Cerebellar nuclear complex (tissue), 1 donor: ENCODE data around the gene SERPINB6.
"Not testable (repeated sequence)": the region's sequence is repeated elsewhere in the genome, so short reads cannot be mapped to it uniquely, and the experiment has no call there.

Experiments
- DNase-seq, 2 experiments: peaks; one replicate each; lab custom pipeline; 2025; lab: John Stamatoyannopoulos, UW

The SERPINB6 gene

DNA sequence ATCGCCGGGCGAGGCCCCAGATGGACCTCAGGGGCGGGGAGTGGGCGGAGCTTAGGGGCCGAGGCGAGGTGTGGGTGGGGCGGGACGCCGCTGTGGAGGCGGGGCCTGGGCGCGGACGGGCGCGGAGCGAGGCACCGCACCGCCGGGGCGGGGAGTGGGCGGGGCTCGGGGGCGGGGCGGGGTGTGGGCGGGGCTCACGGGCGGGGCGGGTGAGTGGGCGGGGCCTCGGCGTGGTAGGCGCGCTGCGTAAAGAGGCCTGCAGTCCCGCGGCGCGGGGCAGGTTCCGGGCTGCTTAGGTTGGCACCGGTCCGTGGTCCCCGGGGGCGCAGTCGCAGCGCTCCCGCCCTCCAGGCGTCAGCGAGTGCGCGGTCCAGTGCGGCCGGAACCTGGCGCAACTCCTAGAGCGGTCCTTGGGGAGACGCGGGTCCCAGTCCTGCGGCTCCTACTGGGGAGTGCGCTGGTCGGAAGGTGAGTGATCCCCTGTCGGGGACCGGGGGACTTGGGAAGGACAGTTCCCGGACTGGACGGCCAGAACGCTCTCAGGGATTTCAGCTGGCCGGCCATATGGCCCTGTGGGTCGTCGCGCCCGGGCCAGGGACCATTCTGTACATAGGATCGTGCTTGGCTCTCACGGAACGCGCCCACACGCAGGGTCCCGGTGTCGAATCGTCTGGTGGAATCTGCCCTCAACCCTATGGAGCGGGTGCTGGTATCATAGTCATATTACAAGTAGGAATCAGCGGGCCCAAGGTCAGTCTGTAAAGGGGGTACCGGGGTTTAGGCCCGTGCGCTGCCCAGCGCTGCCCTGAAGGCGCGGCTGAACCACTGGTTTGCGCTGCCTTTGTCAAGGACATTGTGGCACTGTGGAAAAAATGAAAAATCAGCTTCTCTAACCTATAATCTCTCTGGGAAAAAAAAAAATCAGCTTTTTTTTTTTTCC lies 28.5 kb upstream of the SERPINB6 start, which contains the start of gene NQO2:
TSS of gene NQO2 (plus strand) at position 277 of the 940 bp plus-strand sequence. CDS start 6,659 bp downstream, outside the sequence.
- DNase-seq: peak; percentile 60 to 68

DNA sequence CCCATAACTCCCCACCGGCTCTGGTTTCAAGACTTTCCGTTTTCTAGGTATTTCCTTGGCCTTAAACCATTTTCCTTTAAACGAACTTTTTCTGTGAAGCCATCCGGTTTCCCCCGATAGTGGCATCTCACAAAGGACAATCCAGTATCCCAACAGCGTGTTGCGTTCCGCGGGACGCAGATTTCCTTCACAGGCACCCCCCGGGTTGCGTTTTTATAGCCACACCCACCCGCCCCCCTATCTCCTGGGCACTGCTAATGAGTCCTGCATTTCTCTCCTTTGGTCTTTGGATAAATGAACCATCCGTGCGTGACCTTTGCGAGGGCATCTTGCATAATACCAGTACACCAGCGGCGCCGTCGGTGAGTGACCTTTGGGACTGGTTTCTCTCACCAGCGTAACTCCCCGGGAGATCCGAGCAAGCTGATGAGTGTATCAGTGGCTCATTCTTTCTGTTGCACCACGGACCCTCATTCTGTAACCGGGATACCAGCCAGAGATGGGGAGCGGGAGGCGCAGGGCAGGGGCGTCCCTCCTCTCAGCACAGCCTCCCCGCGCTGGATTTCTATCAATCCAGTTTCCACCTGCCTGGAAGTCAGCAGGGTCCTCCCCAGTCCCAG lies 27.7 kb upstream of the SERPINB6 start:
- no peak for DNase-seq

DNA sequence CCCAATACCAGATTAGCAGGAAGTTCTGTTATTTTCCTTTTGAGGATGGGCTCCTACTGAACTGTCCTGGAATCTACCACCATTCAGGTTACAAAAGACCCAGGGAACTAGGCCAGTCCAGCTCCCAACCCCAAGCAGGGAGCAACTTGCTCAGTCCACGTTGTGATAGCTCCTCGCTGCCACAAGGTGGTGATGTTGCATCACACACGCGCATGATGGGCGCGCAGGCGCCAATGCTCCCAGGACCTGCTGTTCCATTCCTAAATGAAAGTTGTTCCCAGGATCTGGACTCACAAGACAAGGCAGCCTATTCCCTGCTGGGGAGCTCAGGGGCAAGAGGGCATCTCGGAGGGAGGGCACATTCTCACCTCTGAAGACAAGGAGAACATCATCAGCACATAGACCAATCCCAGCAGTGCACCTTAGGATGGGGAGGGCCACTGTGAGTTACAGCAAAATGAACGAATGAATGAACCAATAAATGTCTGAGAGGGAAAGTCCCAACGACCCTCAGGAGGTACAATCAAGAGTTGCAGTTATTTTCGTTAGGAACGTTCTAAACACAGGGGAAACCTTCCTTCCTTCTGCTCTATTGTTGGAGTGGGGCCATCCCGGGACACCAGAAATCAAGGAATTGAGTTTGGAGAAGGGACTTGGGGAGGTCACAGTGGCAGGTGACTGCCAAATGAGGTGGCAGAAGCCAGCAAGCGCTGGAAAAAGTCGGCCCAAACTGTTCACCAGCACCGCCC lies 27.1 kb upstream of the SERPINB6 start:
- not testable (repeated sequence) for DNase-seq

DNA sequence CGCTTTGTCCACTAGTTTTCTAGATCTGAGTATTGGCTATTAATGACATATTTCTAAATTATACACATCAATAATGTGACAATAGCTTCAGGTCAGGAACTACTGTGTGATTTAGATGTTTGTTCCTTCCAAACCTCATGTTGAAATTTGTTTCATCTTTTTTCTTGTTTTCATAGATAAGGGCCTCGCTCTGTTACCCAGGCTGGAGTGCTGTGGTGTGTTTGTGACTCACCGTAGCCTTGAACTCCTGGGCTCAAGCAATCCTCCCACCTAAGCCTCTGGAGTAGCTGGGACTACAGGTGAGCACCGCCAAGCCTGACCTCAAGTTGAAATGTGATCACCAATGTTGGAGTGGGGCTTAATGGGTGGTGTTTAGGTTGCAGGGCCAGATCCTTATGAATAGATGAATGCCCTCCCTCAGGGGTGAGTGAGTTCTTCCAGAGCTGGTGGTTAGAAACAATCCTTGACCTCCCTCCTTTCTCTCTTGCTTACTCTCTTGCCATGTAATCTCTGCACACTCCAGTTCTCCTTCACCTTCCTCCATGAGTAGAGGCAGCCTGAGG lies 22.5 kb upstream of the SERPINB6 start:
- DNase-seq: no peak

DNA sequence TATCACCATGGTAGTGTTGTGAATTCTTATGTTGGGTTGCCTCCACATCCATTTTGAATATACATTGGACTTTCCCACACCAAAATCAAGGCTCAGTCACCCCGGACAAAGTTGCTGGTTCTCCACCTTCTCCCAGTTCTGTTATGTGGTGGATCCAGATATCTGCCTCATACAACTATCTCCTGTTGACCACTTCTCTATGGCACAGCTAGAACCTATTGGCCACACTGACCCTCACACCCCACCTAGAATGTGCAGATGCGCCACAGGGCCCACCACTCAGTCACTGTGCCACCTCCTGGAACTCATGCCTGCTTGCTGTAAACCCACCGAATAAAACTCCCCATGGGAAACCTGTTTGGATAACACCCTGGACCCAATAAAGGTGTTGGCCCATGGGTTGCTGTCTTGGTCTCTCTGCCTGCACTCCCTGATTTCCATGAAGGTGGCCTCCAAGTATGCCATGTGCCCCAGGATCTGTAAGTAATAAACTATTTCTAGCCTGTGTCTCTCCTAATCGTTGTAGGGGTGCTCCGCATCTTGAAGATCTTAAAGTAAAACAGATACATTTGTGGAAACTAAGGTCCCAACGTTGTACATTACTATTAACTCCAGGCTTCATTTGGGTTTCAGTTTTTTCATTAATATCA lies 21.1 kb upstream of the SERPINB6 start:
- DNase-seq: no peak

DNA sequence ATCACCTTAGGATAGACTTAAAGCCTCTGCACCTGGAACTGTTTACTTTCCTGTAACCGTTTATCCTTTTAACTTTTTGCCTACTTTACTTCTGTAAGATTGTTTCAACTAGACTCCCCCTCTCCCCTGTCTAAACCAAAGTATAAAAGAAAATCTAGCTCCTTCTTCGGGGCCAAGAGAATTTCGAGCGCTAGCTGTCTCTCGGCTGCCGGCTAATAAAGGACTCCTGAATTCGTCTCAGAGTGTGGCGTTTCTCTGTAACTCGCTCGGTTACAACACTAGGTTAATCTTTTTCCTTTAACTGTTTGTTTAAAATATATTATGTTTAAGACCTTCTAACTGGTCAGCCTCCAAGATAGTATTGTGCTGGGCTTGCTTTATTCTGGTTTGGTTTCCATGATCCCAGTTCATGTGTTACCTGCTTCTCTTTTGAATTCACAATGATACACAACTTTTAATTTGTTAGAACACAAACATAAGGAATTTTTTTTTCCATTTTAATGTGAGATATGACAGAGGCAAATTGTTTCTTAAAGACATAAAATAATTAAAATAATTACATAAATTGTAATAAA lies 19.7 kb upstream of the SERPINB6 start:
- no peak for DNase-seq

DNA sequence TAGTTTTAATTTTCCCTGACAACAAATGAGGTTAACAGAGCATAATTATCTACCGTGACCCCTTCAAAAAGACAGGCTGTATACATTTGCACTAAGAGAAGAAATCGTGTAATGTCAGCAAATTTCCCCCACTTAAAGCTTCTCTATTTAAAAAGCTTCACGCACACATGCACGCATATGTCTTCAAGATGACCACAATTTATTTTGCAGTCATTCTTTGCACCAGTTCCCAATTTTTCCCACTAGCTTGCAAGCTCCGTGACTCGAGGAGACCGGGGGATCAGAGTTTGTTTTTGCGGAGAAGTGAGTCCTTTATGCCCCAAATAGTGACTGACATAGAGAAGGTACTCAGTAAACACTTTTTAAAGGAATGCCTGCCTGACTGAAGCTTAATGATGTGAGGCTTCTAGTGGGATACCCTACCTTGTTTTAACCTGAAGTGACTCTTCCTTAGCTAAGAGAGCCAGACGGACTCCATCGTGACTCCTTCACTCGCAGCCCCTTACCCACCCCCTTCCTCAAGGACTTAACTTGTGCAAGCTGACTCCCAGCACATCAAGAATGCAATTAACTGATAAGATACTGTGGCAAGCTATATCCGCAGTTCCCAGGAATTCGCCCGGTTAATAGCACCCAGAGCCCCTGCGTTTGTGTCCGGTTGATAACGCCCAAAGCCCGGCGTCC lies 19.0 kb upstream of the SERPINB6 start:
- no peak for DNase-seq

DNA sequence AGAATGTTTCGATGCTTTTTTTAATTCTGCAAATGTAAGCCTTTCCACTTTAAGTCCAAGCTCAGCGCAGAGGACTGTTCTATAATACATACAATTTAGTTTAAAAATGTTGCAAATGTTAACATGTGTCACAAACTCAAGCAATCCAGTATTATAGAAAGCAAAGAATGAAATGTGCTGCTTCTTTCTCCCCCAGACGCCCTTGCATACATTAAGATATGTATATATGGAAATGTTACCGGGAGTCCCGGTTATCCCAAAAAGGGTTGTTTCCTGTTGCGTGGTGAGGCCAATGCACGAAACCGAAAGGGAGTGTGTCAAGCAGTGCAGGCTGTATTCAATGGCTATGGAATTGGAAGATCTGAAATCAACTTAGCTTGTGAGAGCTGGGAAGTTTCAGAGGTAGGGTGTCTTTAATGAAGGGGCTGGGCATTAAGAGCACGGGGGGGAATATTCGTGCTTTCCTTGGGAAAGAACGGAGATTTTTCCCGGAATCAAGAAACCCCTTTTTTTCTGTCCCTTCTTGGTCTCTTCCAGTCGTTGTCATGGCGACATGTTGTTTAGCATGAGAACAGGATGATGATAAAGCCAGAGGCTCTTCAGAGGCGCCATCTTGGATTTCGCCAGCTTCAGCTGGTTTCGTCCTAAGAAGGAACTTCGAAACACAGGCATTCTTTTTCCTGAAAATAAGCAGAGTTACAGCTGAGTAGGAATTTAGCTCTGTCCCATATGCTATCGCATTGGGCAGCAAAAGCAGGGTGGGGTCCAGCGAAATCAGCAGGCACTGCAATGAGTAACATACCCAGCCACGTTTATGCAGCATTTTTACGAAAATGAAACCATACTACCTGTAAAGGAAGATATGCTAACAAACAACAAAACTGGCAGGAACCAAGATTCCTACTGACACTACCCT lies 18.2 kb upstream of the SERPINB6 start:
- peak; percentile 60 to 94 for DNase-seq

DNA sequence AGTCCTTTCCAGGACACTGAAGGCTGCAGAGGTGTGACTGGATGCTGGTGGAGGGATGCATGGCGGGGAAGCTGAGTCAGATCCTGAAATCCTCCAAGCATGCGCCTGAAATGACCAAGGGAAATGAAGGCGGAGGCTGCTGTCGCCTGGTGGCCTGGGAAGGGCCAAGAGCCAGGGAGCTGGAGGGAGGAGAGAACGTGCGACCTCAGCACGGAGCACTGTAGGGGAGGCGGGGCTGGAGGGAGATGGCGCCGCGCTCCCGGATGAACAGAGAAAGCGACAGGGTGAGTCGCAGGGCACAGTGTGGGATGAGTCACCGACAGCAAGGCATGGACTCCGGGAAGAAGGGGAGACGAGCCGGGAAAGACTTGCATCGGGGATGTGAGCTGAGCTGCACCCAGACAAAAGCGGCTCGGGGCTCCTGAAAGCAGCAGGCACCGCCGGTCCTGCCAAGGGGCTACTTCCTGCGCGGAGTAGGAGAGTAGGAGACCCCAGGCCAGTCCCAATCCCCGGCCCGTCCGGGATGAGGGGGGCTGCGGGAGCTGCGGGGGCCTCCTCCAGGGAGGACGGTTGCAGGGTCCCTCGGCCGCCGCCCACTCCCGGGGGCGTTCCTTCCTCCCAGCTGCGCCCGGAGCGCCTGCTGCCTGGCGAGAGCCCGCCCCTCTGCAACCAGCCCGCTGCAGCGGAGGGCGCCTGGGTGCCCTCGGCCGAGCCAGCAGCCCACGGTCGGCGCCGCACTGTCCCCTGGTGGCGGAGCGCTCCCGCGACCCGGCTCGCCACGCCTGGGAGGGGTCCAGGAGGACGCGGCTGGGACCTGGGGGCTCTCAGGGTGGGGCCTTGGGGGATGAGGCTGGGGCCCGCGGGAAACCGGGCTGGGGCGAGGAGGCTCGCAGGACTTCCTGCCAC lies 17.3 kb upstream of the SERPINB6 start:
- peak; percentile 32 to 71 for DNase-seq

DNA sequence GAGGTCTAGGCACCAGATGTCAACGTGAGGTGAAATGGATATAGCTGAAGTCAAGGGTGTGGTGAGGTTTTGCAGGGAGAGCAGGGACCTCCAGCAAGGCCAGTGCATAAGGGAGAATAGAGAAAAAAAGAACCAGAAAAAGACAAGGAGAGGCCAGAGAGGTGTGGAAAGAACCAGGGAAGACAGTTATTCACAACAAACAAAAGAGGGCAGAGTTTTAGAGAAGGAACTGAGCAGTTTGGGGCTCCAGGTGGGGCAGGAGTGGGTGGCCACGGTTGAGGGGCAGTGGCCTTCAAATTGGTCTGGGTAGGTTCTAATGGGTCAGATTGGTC lies 16.7 kb upstream of the SERPINB6 start:
- no peak for DNase-seq

DNA sequence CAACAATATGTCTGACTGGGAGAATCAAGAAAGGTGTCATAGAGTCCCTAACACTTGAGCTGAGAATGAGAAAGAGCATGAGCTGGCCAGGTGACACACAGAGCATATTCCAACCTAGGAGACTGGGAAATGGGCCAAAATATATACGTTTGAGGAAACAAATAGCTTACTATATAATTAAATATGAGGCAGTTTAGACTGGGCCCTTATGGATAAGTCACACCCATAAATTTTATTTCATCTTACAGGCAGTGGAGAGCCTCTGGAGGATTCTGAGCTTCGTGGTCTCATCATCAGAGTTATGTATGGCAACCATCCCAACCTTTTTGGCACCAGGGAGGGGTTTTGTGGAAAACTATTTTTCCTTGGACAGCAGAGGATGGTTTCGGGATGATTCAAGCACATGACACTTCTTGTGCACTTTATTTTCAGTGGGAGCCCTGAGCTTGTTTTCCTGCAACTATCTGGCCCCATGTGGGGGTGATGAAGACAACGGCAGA lies 15.4 kb upstream of the SERPINB6 start:
- DNase-seq: no peak

DNA sequence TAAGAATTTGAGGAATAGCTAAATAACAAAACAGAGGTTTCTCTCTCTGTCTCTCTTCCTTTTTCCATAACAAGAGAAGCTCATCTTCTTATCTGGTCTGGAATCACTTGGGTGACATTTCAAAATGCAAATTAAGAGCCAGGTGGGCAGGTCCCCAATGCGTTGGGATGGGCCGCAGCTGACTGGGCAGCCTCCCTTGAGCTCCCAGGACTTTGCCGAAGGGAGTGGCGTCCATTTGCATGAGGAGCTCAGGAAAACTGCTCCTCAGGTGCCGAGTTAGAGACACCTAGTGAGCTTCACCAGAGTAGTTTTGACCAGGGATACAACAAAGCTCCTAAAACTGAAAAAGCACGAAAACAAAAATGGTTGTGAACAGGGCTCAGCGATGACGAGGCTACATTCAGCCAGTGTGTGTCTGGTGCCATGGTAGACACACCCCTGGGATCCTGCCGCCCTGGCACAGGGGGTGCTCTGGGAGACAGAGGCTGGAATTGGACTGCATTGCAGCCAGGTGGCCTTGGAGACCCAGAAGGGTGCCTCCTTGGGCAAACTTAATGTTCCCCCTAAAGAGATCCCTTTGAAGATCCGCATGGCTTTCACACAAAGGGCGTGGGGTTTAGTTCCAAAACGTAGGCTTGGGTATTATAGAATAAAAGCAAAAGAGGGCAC lies 13.5 kb upstream of the SERPINB6 start:
- DNase-seq: no peak

DNA sequence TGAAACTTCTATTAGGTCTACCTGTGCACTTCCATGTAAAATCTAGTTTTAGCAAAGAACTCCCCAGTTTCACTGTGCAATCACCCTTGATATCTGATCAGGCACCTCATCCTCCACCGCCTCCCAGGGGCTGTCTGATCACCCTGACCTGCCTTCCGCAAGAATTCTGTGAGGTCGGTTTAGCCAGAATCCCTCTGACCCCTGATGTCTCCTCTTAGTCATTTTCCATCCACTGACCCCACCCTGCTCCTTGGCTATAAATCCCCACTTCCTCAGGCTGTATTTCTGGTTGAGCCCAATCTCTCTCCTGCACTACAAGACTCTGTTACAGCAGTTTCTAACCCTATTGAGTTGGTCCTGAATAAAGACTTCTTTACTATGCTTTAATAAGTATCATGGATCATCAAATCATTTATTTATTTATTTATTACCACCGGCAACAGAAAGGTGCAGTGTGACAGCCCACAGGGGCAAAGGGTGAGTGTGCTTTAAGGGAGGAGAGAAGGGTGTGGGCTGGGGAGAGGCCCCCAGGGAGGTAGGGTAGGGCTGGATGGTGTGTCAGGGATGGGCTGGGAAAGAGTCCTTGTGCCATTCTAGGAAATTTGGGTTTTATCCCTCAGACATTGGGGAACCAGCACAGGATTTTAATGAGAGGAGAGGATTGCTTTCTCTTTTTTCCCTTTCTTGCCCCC lies 11.2 kb upstream of the SERPINB6 start:
- DNase-seq: no peak

DNA sequence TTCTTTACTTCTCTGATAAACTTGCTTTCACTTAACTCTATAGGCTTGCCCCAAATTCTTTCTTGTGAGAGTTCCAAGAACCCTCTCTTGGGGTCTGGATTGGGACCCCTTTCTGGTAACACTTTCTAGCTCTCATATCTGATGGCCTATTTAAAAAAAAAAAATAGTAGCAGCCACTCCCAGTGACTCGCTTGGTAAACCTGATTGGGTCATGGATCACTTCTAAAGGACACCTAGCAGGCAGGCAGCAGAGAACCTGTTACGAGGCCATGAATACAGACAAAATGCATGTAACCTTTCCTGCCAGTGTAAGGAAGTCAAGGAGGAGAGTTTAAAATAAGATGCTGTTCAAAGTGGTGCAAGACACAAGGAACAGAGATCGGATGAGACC lies 9.1 kb upstream of the SERPINB6 start:
- DNase-seq: no peak

DNA sequence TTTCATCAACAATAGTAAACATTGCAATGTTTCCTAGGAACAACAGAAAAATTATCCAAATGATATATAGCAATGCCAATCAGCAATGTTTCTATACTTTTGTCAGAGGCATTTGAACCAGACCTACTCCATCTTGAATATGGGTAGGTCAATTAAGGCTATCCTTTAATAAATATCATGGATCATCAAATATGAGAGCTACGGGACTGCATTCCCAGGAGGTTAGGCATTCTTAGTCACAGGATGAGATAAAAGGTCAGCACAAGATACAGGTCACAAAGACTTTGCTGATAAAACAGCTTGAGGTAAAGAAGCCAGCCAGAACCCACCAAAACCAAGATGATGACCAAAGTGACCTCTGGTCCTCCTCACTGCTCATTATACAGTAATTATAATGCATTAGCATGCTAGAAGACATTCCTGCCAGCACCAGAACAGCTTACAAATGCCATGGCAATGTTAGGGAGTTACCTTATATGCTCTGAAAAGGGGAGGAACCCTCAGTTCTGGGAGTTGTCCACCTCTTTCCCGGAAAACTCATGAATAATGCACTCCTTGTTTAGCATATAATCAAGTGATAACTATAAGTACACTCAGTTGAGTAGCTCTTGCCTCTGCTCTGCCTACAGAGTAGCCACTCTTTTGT lies 8.6 kb upstream of the SERPINB6 start:
- no peak for DNase-seq

DNA sequence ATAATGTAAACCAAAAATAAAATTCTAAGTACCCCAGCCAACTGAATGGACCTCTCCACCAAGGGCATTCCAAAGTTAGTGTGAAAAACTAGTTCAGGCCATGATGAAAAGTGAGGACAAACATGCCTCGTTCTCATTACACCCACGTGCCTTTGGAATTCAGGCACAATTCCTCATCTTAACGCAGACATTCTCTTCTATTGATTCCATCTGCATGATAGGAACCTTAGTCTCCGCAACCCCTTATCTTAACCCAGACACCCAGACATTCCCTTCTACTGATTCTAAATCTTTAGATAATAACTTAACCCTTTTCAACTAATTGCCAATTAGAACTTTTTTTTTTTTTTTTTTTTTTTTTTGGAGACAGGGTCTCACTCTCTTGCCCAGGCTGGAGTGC lies 7.6 kb upstream of the SERPINB6 start:
- DNase-seq: no peak
